Psoas muscle (tissue), 8 donors: ENCODE measurements around the gene PPP2CA. TPM values are rescaled to one million over a fixed set of nuclear protein-coding genes. Genes with fewer than 3 reads are reported as not detected.

ENCODE experiments used
- ATAC-seq, 4 donors: fragments of 200-7000 bp; cut with Tn5 transposase; one replicate each; pipeline ENCODE4 v1.9.1; 2020; ENCODE audit warnings: moderate library complexity in 3 of 4, mild to moderate bottlenecking in 2 of 4
- DNase-seq, 2 donors: peaks; one replicate each; pipeline ENCODE4 v3.0.0-alpha.2; 2020
- H3K27ac ChIP-seq: fragments of 200-600 bp; one replicate; pipeline ENCODE4 v1.8.0; 2022
- H3K27me3 ChIP-seq, 3 donors: fragments of 200-600 bp in 1 of 3; one replicate each; pipeline versions ENCODE4 v1.6.1 to v1.8.0; 2013 to 2022; ENCODE audit warnings: low read length in 2 of 3, mild to moderate bottlenecking in 2 of 3, moderate library complexity in 1 of 3; ENCODE audit not compliant: insufficient read depth in 3 of 3
- H3K36me3 ChIP-seq, 2 donors: fragments of 200-600 bp in 1 of 2; one replicate each; pipeline versions ENCODE4 v1.6.1 to v1.8.0; 2013 to 2022; ENCODE audit warnings: low read depth in 1 of 2, mild to moderate bottlenecking in 1 of 2, moderate library complexity in 1 of 2; ENCODE audit not compliant: insufficient read depth in 1 of 2
- H3K4me1 ChIP-seq: fragments of 200-600 bp; one replicate; pipeline ENCODE4 v1.8.0; 2022
- H3K4me3 ChIP-seq: fragments of 200-600 bp; one replicate; pipeline ENCODE4 v1.8.0; 2022; ENCODE audit warnings: mild to moderate bottlenecking
- H3K9me3 ChIP-seq: fragments of 200-600 bp; one replicate; pipeline ENCODE4 v1.8.0; 2022
- CTCF ChIP-seq: fragments of 200-600 bp; IDR thresholded peaks from one replicate; pipeline ENCODE4 v1.8.0; 2022; ENCODE audit warnings: antibody characterized with exemption
- WGBS, 3 donors: extraction: QIAGEN DNeasy Blood & Tissue Kit; methylation state at CpG; one replicate each; pipeline versions ENCODE4 v1.1.6 to v1.1.7; 2013; 5-methylcytosine and 5-hydroxymethylcytosine counted together
- intact Hi-C, 2 donors: fragments of 100-400 bp; cut with DNase I; formaldehyde crosslinking; loops; one replicate each; pipeline versions ENCODE4 v1.11.0 to v1.14.2; 2022
- polyA plus RNA-seq, 3 donors: library from polyadenylated mRNA; stranded (reverse); fragments of 200-250 nt; gene quantifications; one replicate each; pipeline ENCODE4 v1.2.3, GENCODE V29; 2013
- total RNA-seq, 4 donors: library from RNA; stranded (reverse); fragmentation: NEBNext Ultra II Directional in 2 of 4; extraction: Animal tissue kit (Norgen Biotek cat#: 25700) in 2 of 4; gene quantifications; one replicate each; pipeline versions ENCODE4 v1.2.1 to v1.2.4, GENCODE V29; 2021 to 2023
- donor health status: healthy with polysubstance abuse.
- donor health status: DM: no; HTN: no; CAD: no; lungs with moderate emphysema.
- donor health status: Bipolar disorder and iron deficiency.
- donor health status: healthy.
- donor health status: DM: yes; HTN: yes; CAD: no.
- donor health status: DM: no; HTN: no; CAD: no.
- donor health status: DM: no; HTN: no; CAD: no.
- donor health status: DM: yes; HTN: yes; CAD: no.

The PPP2CA gene
- total and polyA plus RNA-seq, 7 donors = 53.0 to 140 (median 107) TPM

- no peaks in the 10 kb centered on the region for H3K9me3 ChIP-seq
- TF ChIP-seq CTCF = no peak
- H3K4me1 ChIP-seq = peaks cover 50% of the 10 kb centered on the region
- H3K36me3 ChIP-seq = no peaks in the 10 kb centered on the region
- H3K27ac ChIP-seq = peak overlapping the region; percentile 77
- intact Hi-C loops = loop anchor here (5.0 kb wide), 1 partner anchor 42 kb away; no protein-coding TSS in a partner anchor
- 78 to 88% (median 86%) methylated on average over 2 of the region's 2 CpGs for WGBS, 3 donors
- H3K4me3 ChIP-seq = no peak overlapping the region
- DNase-seq (no peak), ATAC-seq (no peak)
- no peaks in the 10 kb centered on the region for H3K27me3 ChIP-seq
Observed at GRCh38 chr5:134245692-134246091, 19.8 kb upstream of the PPP2CA start.

- H3K4me1 ChIP-seq = peaks cover 54% of the 10 kb centered on the region
- H3K27me3 ChIP-seq = no peaks in the 10 kb centered on the region
- peak overlapping the region; percentile 23 for H3K4me3 ChIP-seq
- no peaks in the 10 kb centered on the region for H3K36me3 ChIP-seq
- no peaks in the 10 kb centered on the region for H3K9me3 ChIP-seq
- ATAC-seq (peak in 2 of 4 donors; percentile 29 to 33), DNase-seq (no peak)
- intact Hi-C loops = loop anchor here (5.0 kb wide), 1 partner anchor 42 kb away; no protein-coding TSS in a partner anchor
- 23 to 26% (median 25%) methylated on average over 8 of the region's 8 CpGs for WGBS, 3 donors
- TF ChIP-seq CTCF = no peak
- peak overlapping the region; percentile 77 for H3K27ac ChIP-seq
Observed at GRCh38 chr5:134245101-134245604, 19.3 kb upstream of the PPP2CA start.

GRCh38 chr5:134242146-134242545 is 16.3 kb upstream of the PPP2CA start:
- peaks cover 52% of the 10 kb centered on the region for H3K4me1 ChIP-seq
- intact Hi-C loops = no loop called here
- TF ChIP-seq CTCF = no peak
- H3K4me3 ChIP-seq = no peak overlapping the region
- no peaks in the 10 kb centered on the region for H3K36me3 ChIP-seq
- peak overlapping the region; percentile 85 for H3K27ac ChIP-seq
- no peaks in the 10 kb centered on the region for H3K27me3 ChIP-seq
- WGBS, 3 donors = 27 to 64% (median 45%) methylated on average over 5 of the region's 5 CpGs
- H3K9me3 ChIP-seq = no peaks in the 10 kb centered on the region
- DNase-seq (peak; percentile 36 to 72), ATAC-seq (peak; percentile 80 to 88 (median 84))

GRCh38 chr5:134240421-134240962 is 14.6 kb upstream of the PPP2CA start:
- H3K27me3 ChIP-seq = no peaks in the 10 kb centered on the region
- ATAC-seq (peak; percentile 41 to 71 (median 61)), DNase-seq (no peak)
- intact Hi-C loops = loop anchor here in 1 of 2 donors (2.0 kb wide), 1 partner anchor 14 kb away; the partner anchor contains the start of gene PPP2CA
- TF ChIP-seq CTCF = no peak
- H3K9me3 ChIP-seq = no peaks in the 10 kb centered on the region
- H3K4me3 ChIP-seq = peak overlapping the region; percentile 29
- H3K4me1 ChIP-seq = peaks cover 46% of the 10 kb centered on the region
- H3K27ac ChIP-seq = peak overlapping the region; percentile 85
- no peaks in the 10 kb centered on the region for H3K36me3 ChIP-seq
- 7 to 12% (median 11%) methylated on average over 7 of the region's 7 CpGs for WGBS, 3 donors
